ENCODE results near the gene TMEM184B. TPM values are rescaled to one million over a fixed set of nuclear protein-coding genes. Genes with fewer than 3 reads are reported as not detected.

TMEM184B gene
- total RNA-seq, 4 donors from 2014 or later: 42.9 to 92.2 (median 74.5) TPM

DNA sequence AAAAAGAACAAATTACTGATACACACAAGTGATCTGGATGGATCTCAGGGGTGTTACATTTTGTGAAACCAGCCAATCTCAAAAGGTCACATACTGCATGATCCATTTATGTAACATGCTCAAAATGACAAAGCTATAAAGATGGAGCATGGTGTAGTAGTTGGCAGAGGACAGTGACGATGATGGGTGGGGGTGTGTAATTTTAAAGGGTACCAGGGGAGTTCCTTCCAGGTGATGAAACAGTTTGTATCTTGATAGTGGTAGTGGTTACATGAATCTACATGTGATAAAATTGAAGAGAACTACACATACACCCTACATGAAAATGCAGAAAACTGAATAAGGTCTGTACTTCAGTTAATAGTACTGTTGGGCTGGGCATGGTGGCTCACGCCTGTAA lies 17.1 kb downstream of the TMEM184B start:
- H3K4me1 ChIP-seq: peaks cover 18 to 34% of the 10 kb centered on the region in 2 donors
- TF ChIP-seq, protein P1, sequence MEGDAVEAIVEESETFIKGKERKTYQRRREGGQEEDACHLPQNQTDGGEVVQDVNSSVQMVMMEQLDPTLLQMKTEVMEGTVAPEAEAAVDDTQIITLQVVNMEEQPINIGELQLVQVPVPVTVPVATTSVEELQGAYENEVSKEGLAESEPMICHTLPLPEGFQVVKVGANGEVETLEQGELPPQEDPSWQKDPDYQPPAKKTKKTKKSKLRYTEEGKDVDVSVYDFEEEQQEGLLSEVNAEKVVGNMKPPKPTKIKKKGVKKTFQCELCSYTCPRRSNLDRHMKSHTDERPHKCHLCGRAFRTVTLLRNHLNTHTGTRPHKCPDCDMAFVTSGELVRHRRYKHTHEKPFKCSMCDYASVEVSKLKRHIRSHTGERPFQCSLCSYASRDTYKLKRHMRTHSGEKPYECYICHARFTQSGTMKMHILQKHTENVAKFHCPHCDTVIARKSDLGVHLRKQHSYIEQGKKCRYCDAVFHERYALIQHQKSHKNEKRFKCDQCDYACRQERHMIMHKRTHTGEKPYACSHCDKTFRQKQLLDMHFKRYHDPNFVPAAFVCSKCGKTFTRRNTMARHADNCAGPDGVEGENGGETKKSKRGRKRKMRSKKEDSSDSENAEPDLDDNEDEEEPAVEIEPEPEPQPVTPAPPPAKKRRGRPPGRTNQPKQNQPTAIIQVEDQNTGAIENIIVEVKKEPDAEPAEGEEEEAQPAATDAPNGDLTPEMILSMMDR (IDR thresholded peaks at IDR 0.05): no peak
- TF ChIP-seq POLR2A (IDR thresholded peaks at IDR 0.05): no peak
- no peaks in the 10 kb centered on the region for H3K36me3 ChIP-seq
- no peaks in the 10 kb centered on the region for H3K27me3 ChIP-seq
- WGBS, 2 donors: 98% methylated on average over 2 of the region's 2 CpGs
- DNase-seq: no peak
- H3K4me3 ChIP-seq (replicated peaks in 1 of 3): no peak overlapping the region
- H3K9me3 ChIP-seq: no peaks in the 10 kb centered on the region
- intact Hi-C loops (cut with DNase I): no loop called here
- H3K27ac ChIP-seq: no peak overlapping the region

DNA sequence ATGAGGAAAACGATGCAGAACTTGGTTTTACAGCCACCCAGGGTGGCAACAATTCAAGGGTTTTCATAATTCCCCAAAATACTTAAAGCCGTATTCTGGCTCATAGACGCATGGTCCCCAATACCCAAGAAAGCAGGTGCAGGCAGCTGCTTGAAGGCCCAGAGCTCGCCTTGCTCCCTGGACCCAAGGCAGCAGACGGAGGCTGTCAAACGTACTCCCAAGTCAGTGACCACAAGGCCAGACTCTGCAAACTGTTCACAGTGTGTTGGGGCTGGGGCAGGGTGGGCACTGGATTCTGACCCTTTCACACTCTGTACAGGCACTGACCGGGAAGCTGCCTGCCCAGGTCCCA lies 21.5 kb downstream of the TMEM184B start:
- Histone ChIP-seq H3K36me3 (peaks cover 4 to 11% of the 10 kb centered on the region in 2 donors), H3K27ac (no peak overlapping the region), H3K4me1 (peaks cover 4 to 7% of the 10 kb centered on the region in 2 donors), H3K4me3 (replicated peaks in 1 of 3) (no peak overlapping the region), H3K27me3 (no peaks in the 10 kb centered on the region), H3K9me3 (no peaks in the 10 kb centered on the region)
- 94 to 95% methylated on average over 6 to 7 of the region's 7 CpGs for WGBS, 2 donors
- TF ChIP-seq, protein P1 (IDR thresholded peaks at IDR 0.05): no peak
- TF ChIP-seq POLR2A (IDR thresholded peaks at IDR 0.05): no peak
- intact Hi-C loops (cut with DNase I): no loop called here
- DNase-seq: no peak

GRCh38 chr22:38250643-38251340 lies 22.0 kb downstream of the TMEM184B start:
- DNase-seq: no peak
- intact Hi-C loops (cut with DNase I): no loop called here
- peaks cover 4% of the 10 kb centered on the region in 2 donors for H3K4me1 ChIP-seq

GRCh38 chr22:38249803-38250642 lies 22.8 kb downstream of the TMEM184B start:
- H3K4me3 ChIP-seq (replicated peaks in 1 of 3): no peak overlapping the region
- peaks cover 4% of the 10 kb centered on the region in 2 donors for H3K4me1 ChIP-seq
- peaks cover 16 to 24% of the 10 kb centered on the region in 2 donors for H3K36me3 ChIP-seq
- TF ChIP-seq, protein P1 (IDR thresholded peaks at IDR 0.05): no peak
- no peak for TF ChIP-seq POLR2A (IDR thresholded peaks at IDR 0.05)
- no peak for DNase-seq
- H3K27me3 ChIP-seq: no peaks in the 10 kb centered on the region
- intact Hi-C loops (cut with DNase I): no loop called here
- H3K9me3 ChIP-seq: no peaks in the 10 kb centered on the region
- no peak overlapping the region for H3K27ac ChIP-seq
- WGBS, 2 donors: 95 to 98% methylated on average over 25 of the region's 25 CpGs

More at GRCh38 chr22:38250643-38251340, 22.0 kb downstream of the TMEM184B start:
- no peak overlapping the region for H3K4me3 ChIP-seq (replicated peaks in 1 of 3)
- 80 to 83% methylated on average over 13 of the region's 13 CpGs for WGBS, 2 donors
- TF ChIP-seq POLR2A (IDR thresholded peaks at IDR 0.05): no peak
- TF ChIP-seq, protein P1 (IDR thresholded peaks at IDR 0.05): no peak
- peaks cover 10 to 16% of the 10 kb centered on the region in 2 donors for H3K36me3 ChIP-seq
- no peaks in the 10 kb centered on the region for H3K9me3 ChIP-seq
- no peaks in the 10 kb centered on the region for H3K27me3 ChIP-seq
- H3K27ac ChIP-seq: no peak overlapping the region

- peaks cover 24 to 31% of the 10 kb centered on the region in 2 donors for H3K36me3 ChIP-seq
- no peak for DNase-seq
- H3K27ac ChIP-seq: no peak overlapping the region
- peaks cover 2% of the 10 kb centered on the region in 2 donors for H3K4me1 ChIP-seq
- intact Hi-C loops (cut with DNase I): no loop called here
- 97 to 100% methylated on average over 3 of the region's 3 CpGs for WGBS, 2 donors
- H3K9me3 ChIP-seq: no peaks in the 10 kb centered on the region
- no peak for TF ChIP-seq POLR2A (IDR thresholded peaks at IDR 0.05)
- TF ChIP-seq, protein P1 (IDR thresholded peaks at IDR 0.05): no peak
- H3K27me3 ChIP-seq: no peaks in the 10 kb centered on the region
- no peak overlapping the region for H3K4me3 ChIP-seq (replicated peaks in 1 of 3)
Observed at GRCh38 chr22:38249301-38249700, 23.5 kb downstream of the TMEM184B start.
